ENCODE data around the gene SELENOM. TPM values are rescaled to one million over a fixed set of nuclear protein-coding genes. Genes with fewer than 3 reads are reported as not detected.

The SELENOM gene
- total and polyA plus RNA-seq, 4 donors = 40.2 to 85.1 (median 46.5) TPM

DNA sequence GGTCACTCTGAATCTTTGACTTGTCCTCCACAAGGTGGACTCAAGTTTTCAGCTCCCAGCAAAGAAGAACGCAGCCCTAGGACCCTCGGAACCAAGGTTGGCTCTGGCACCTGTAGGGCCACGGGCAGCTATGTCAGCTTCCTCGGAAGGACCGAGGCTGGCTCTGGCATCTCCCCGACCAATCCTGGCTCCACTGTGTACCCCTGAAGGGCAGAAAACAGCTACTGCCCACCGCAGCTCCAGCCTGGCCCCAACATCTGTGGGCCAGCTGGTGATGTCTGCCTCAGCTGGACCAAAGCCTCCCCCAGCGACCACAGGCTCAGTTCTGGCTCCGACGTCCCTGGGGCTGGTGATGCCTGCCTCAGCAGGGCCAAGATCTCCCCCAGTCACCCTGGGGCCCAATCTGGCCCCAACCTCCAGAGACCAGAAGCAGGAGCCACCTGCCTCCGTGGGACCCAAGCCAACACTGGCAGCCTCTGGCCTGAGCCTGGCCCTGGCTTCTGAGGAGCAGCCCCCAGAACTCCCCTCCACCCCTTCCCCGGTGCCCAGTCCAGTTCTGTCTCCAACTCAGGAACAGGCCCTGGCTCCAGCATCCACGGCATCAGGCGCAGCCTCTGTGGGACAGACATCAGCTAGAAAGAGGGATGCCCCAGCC lies 17.6 kb upstream of the SELENOM start:
- WGBS (ENCODE audit: insufficient coverage) = 73% methylated on average over 14 of the region's 14 CpGs
- Histone ChIP-seq H3K36me3 (ENCODE audit: control insufficient read depth, insufficient read depth, low read length) (peaks cover 24% of the 10 kb centered on the region), H3K9me3 (ENCODE audit: control insufficient read depth, insufficient read depth, low read length) (no peaks in the 10 kb centered on the region), H3K4me3 (ENCODE audit: low read depth, low read length) (no peak overlapping the region), H3K4me1 (ENCODE audit: control insufficient read depth, insufficient read depth, low read length) (peaks cover 23% of the 10 kb centered on the region), H3K27ac (ENCODE audit: low read depth, low read length) (no peak overlapping the region), H3K27me3 (ENCODE audit: control insufficient read depth, insufficient read depth, low read length) (no peaks in the 10 kb centered on the region)
- DNase-seq (ENCODE audit: low read depth in 4 of 6, low spot score in 6 of 6) = no peak

DNA sequence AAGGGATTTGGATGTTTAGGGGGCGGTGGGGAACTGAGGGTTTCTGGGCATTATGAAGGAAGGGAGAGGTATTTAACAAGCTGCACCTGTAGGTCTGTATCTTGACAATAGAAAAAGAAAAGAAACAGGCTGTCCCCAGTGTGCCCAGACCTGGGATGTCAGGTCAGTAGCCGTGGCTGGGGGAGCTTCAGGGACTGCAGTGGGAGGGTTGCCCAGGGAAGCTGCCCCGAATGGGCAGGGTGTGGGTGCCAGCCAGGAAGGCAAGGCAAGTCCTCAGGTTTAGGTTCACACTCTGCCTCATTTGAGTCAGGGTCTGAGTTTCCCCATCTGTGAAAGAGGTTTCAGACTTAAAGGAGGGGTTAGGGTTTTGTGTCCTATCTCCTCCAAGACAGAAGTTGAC lies 16.9 kb upstream of the SELENOM start:
- WGBS (ENCODE audit: insufficient coverage) = 88% methylated on average over 3 of the region's 3 CpGs
- DNase-seq (ENCODE audit: low read depth in 4 of 6, low spot score in 6 of 6) = no peak
- no peaks in the 10 kb centered on the region for H3K27me3 ChIP-seq (ENCODE audit: control insufficient read depth, insufficient read depth, low read length)
- H3K4me1 ChIP-seq (ENCODE audit: control insufficient read depth, insufficient read depth, low read length) = peaks cover 23% of the 10 kb centered on the region
- H3K36me3 ChIP-seq (ENCODE audit: control insufficient read depth, insufficient read depth, low read length) = peaks cover 24% of the 10 kb centered on the region
- H3K27ac ChIP-seq (ENCODE audit: low read depth, low read length) = no peak overlapping the region
- H3K4me3 ChIP-seq (ENCODE audit: low read depth, low read length) = no peak overlapping the region
- H3K9me3 ChIP-seq (ENCODE audit: control insufficient read depth, insufficient read depth, low read length) = no peaks in the 10 kb centered on the region

DNA sequence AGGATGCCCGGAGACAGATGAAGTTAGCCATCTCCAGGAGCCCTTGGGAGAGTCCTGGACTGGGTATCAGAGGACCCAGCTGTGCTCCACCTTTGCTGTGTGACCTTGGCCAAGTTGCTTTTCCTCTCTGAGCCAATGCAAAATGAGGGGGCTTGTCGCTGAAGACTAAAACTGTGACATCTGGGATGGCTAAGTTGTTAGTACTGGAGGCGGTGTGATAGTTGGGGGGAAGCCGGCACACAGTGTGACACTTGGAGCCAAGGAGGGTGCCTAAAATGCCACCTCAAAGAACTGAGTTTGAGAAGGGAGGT lies 15.9 kb upstream of the SELENOM start:
- peak overlapping the region; percentile 52 for H3K4me3 ChIP-seq (ENCODE audit: low read depth, low read length)
- no peak overlapping the region for H3K27ac ChIP-seq (ENCODE audit: low read depth, low read length)
- WGBS (ENCODE audit: insufficient coverage) = 49% methylated on average over 4 of the region's 4 CpGs
- H3K27me3 ChIP-seq (ENCODE audit: control insufficient read depth, insufficient read depth, low read length) = no peaks in the 10 kb centered on the region
- DNase-seq (ENCODE audit: low read depth in 4 of 6, low spot score in 6 of 6) = no peak
- peaks cover 22% of the 10 kb centered on the region for H3K36me3 ChIP-seq (ENCODE audit: control insufficient read depth, insufficient read depth, low read length)
- H3K9me3 ChIP-seq (ENCODE audit: control insufficient read depth, insufficient read depth, low read length) = no peaks in the 10 kb centered on the region
- H3K4me1 ChIP-seq (ENCODE audit: control insufficient read depth, insufficient read depth, low read length) = peaks cover 23% of the 10 kb centered on the region

DNA sequence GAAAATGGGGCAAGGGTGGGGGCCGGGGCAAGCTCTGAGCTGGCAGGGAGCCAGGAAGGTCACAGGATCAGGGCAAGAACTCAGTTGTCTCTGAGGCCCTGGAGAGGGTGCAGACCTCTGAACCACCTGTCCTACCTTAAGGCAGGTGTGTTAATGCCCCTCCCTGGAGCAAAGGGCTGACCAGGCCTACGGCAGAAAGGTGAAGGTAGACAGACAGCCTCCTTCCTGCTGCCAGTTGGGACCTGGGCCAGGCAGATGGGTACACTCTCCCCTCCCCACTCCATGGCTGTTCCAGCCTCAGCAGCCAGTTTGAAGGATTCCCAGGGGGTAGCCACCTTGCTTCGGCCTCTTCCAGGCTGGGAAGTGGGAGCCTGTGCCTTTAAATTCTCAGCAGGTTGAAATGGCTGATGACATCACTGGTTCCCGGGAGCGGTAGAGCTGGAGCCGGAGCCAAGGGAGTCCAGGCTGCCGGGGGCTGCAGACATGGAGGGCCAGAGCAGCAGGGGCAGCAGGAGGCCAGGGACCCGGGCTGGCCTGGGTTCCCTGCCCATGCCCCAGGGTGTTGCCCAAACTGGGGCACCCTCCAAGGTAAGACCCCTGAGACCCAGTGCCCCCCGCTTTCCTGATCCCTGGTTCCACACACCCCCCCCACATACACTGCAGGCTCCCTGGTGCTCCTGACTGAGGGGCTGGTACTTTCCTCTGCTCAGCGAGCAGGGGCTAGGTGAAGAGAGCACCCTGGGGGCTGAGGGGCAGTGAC lies 15.3 kb upstream of the SELENOM start, which contains the start of gene INPP5J:
Gene INPP5J, plus strand, starts transcription at position 435 of the 760 bp plus-strand sequence. Its CDS starts 49 bp downstream, at position 484.
- WGBS (ENCODE audit: insufficient coverage) = 11% methylated on average over 9 of the region's 10 CpGs
- Histone ChIP-seq H3K4me1 (ENCODE audit: control insufficient read depth, insufficient read depth, low read length) (peaks cover 23% of the 10 kb centered on the region), H3K27me3 (ENCODE audit: control insufficient read depth, insufficient read depth, low read length) (no peaks in the 10 kb centered on the region), H3K9me3 (ENCODE audit: control insufficient read depth, insufficient read depth, low read length) (no peaks in the 10 kb centered on the region), H3K36me3 (ENCODE audit: control insufficient read depth, insufficient read depth, low read length) (peaks cover 18% of the 10 kb centered on the region), H3K4me3 (ENCODE audit: low read depth, low read length) (peak within 1 kb of the TSS; percentile 52), H3K27ac (ENCODE audit: low read depth, low read length) (no peak within 1 kb of the TSS)
- peak in 5 of 6 donors; percentile 42 to 93 (median 54) for DNase-seq (ENCODE audit: low read depth in 4 of 6, low spot score in 6 of 6)

DNA sequence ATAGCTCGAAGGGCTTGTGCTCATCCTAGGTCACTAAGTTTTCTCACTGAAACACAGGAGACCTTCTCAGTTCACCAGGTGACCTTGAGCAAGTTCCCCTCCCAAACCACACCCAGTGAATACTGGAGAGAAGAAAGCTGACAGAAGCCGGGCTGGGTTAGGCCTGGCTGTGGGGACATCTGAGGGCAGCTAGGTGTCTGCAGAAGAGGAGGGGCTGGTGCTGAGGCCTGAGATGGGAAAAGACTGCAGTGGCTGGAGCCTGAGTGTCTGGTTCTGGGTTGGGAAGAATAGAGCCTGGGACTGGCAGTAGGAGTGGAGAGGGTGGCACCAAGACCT lies 14.8 kb upstream of the SELENOM start:
- 92% methylated on average over 2 of the region's 2 CpGs for WGBS (ENCODE audit: insufficient coverage)
- Histone ChIP-seq H3K36me3 (ENCODE audit: control insufficient read depth, insufficient read depth, low read length) (peaks cover 18% of the 10 kb centered on the region), H3K9me3 (ENCODE audit: control insufficient read depth, insufficient read depth, low read length) (no peaks in the 10 kb centered on the region), H3K27me3 (ENCODE audit: control insufficient read depth, insufficient read depth, low read length) (no peaks in the 10 kb centered on the region), H3K4me1 (ENCODE audit: control insufficient read depth, insufficient read depth, low read length) (peaks cover 23% of the 10 kb centered on the region), H3K27ac (ENCODE audit: low read depth, low read length) (no peak overlapping the region), H3K4me3 (ENCODE audit: low read depth, low read length) (no peak overlapping the region)
- DNase-seq (ENCODE audit: low read depth in 4 of 6, low spot score in 6 of 6) = no peak

DNA sequence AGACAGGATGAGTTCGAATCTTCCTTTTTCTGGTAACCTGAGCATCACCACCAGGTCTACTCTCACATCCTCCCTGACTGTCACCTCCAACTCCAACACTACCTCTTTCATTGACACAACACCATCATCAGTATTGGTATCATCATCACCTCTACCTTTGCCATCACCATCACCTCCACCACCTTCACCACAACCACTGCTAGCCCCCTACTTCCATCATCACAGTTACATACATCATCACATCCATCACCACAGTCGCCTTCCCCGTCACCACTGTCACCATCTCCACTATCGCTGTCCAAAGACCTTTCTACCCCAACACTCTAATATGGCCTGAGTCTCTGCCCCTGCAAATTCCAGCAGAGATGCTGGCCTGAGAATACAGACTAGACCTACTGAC lies 14.0 kb upstream of the SELENOM start:
- Histone ChIP-seq H3K4me3 (ENCODE audit: low read depth, low read length) (no peak overlapping the region), H3K27me3 (ENCODE audit: control insufficient read depth, insufficient read depth, low read length) (no peaks in the 10 kb centered on the region), H3K9me3 (ENCODE audit: control insufficient read depth, insufficient read depth, low read length) (no peaks in the 10 kb centered on the region), H3K27ac (ENCODE audit: low read depth, low read length) (no peak overlapping the region), H3K36me3 (ENCODE audit: control insufficient read depth, insufficient read depth, low read length) (peaks cover 12% of the 10 kb centered on the region), H3K4me1 (ENCODE audit: control insufficient read depth, insufficient read depth, low read length) (peaks cover 23% of the 10 kb centered on the region)
- DNase-seq (ENCODE audit: low read depth in 4 of 6, low spot score in 6 of 6) = no peak
- 100% methylated on average over 4 of the region's 4 CpGs for WGBS (ENCODE audit: insufficient coverage)

DNA sequence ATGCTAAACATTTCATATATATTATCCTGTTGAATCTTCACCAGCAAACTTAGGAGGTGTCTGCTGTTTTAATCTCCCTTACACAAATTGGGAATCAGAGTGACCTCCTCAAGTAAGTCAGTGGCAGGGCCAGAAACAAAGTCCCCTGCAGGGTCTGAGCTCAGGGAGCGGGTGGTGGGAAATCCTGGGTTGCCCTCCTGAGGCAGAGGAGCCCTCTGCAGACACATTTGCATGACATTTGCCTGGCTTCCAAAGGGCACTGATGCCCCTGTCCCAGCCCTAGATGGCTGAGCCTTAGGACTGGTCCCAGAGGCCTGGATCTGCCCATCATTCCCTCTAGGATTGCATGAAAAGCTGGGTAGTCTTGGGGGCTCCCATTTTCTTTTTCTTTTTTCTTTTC lies 13.3 kb upstream of the SELENOM start:
- Histone ChIP-seq H3K36me3 (ENCODE audit: control insufficient read depth, insufficient read depth, low read length) (peaks cover 9% of the 10 kb centered on the region), H3K27me3 (ENCODE audit: control insufficient read depth, insufficient read depth, low read length) (no peaks in the 10 kb centered on the region), H3K9me3 (ENCODE audit: control insufficient read depth, insufficient read depth, low read length) (no peaks in the 10 kb centered on the region), H3K27ac (ENCODE audit: low read depth, low read length) (no peak overlapping the region), H3K4me1 (ENCODE audit: control insufficient read depth, insufficient read depth, low read length) (peaks cover 23% of the 10 kb centered on the region), H3K4me3 (ENCODE audit: low read depth, low read length) (no peak overlapping the region)
- 100% methylated on average over 1 of the region's 1 CpG for WGBS (ENCODE audit: insufficient coverage)
- DNase-seq (ENCODE audit: low read depth in 4 of 6, low spot score in 6 of 6) = no peak

DNA sequence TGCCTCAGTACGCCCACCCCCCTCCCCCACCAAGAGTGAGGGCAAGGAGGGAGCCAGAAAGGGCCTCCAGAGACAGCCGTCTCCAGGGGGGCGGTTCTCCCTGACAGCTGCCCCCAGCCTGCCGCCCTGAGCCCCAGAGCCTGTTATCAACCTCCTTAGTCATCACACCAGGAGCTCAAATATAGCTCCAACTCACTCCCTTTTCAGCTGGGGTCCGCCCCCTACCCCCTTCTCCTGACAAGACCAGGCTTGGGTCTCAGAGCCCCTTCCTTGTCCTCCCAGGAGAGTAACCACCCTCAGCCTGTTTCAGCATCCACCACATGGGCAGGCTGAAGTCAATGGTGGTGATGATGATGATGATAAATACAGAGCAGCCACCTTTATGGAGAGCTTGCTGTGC lies 12.9 kb upstream of the SELENOM start:
- Histone ChIP-seq H3K27ac (ENCODE audit: low read depth, low read length) (no peak overlapping the region), H3K4me1 (ENCODE audit: control insufficient read depth, insufficient read depth, low read length) (peaks cover 23% of the 10 kb centered on the region), H3K36me3 (ENCODE audit: control insufficient read depth, insufficient read depth, low read length) (peaks cover 5% of the 10 kb centered on the region), H3K4me3 (ENCODE audit: low read depth, low read length) (no peak overlapping the region), H3K9me3 (ENCODE audit: control insufficient read depth, insufficient read depth, low read length) (no peaks in the 10 kb centered on the region), H3K27me3 (ENCODE audit: control insufficient read depth, insufficient read depth, low read length) (no peaks in the 10 kb centered on the region)
- 58% methylated on average over 4 of the region's 5 CpGs for WGBS (ENCODE audit: insufficient coverage)
- DNase-seq (ENCODE audit: low read depth in 4 of 6, low spot score in 6 of 6) = no peak

DNA sequence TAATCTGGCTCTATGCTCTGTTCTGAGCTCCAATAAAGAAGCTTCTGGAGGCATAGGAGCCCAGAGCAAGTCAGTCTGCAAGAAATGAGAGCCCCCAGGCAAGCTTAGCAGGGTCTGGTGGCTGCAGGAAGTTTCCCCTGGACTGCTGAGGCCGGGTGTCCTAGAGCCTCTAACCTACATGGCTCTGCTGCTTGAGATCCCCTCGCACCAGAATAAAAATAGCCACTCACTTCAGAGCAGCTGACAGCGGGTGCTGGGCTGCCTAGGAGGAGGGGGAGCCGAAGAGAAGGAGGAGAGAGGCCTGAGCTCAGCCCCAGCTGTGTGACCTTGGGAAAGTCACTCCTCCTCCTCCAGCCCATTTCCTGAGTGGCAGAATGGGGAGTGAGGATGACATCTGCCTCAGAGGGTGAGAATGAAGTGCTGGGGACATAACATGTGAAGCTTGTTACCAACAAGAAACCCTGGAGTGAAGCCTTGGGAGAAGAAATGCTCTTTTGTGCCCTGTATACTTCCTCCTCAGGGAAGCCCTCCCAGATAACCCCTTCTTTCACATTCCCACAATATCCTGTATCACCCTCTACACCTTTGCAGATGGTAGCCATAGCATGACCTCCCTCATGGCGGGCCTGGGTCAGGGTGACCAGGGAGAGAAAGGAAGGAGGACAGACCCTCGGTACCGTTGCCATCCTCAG lies 11.8 kb upstream of the SELENOM start:
- no peak overlapping the region for H3K4me3 ChIP-seq (ENCODE audit: low read depth, low read length)
- DNase-seq (ENCODE audit: low read depth in 4 of 6, low spot score in 6 of 6) = no peak
- no peaks in the 10 kb centered on the region for H3K27me3 ChIP-seq (ENCODE audit: control insufficient read depth, insufficient read depth, low read length)
- H3K4me1 ChIP-seq (ENCODE audit: control insufficient read depth, insufficient read depth, low read length) = peaks cover 21% of the 10 kb centered on the region
- 40% methylated on average over 1 of the region's 7 CpGs for WGBS (ENCODE audit: insufficient coverage)
- H3K36me3 ChIP-seq (ENCODE audit: control insufficient read depth, insufficient read depth, low read length) = no peaks in the 10 kb centered on the region
- H3K9me3 ChIP-seq (ENCODE audit: control insufficient read depth, insufficient read depth, low read length) = no peaks in the 10 kb centered on the region
- no peak overlapping the region for H3K27ac ChIP-seq (ENCODE audit: low read depth, low read length)
